ENCODE data around the gene CCDC50.

The CCDC50 gene

GRCh38 chr3:191350396-191351090 is 21.3 kb downstream of the CCDC50 start:
- TF ChIP-seq Cebpa-rat (IDR thresholded peaks at IDR 0.05): no peak
- Histone ChIP-seq H3K4me1 (peaks cover 0 to 10% (median 0%) of the 10 kb centered on the region in 10 experiments; a peak in 2 of 20 replicates), H3K27me3 (no peaks in the 10 kb centered on the region), H4K20me1 (peaks cover 0 to 98% (median 10%) of the 10 kb centered on the region in 11 experiments; a peak in 14 of 22 replicates), H3K9me3 (replicated peaks in 1 of 11) (no peaks in the 10 kb centered on the region), H3K36me3 (no peaks in the 10 kb centered on the region), H3K4me3 (no peak overlapping the region), H3K9ac (no peak overlapping the region), H3K27ac (no peak overlapping the region), H3K4me2 (no peak overlapping the region)

GRCh38 chr3:191352014-191352413 is 22.8 kb downstream of the CCDC50 start:
- H3K9me3 ChIP-seq (replicated peaks in 1 of 11): no peaks in the 10 kb centered on the region
- no peaks in the 10 kb centered on the region for H3K27me3 ChIP-seq
- H3K9ac ChIP-seq: no peak overlapping the region
- no peak for TF ChIP-seq Cebpa-rat (IDR thresholded peaks at IDR 0.05)
- H4K20me1 ChIP-seq: peaks cover 0 to 96% (median 12%) of the 10 kb centered on the region in 11 experiments; a peak in 13 of 22 replicates
- H3K4me2 ChIP-seq: no peak overlapping the region
- H3K36me3 ChIP-seq: peaks cover 0 to 2% (median under 1%) of the 10 kb centered on the region in 11 experiments; a peak in 5 of 22 replicates
- no peak overlapping the region for H3K27ac ChIP-seq
- H3K4me3 ChIP-seq: no peak overlapping the region
- peaks cover 0 to 16% (median 0%) of the 10 kb centered on the region in 10 experiments; a peak in 2 of 20 replicates for H3K4me1 ChIP-seq

GRCh38 chr3:191353022-191353777 is 24.0 kb downstream of the CCDC50 start:
- Histone ChIP-seq H3K4me2 (0 out of 22 replicates have a peak overlapping the region, but pooled peaks of 1 of the 11 experiments have one; percentile 7), H3K27ac (no peak overlapping the region), H3K27me3 (no peaks in the 10 kb centered on the region), H3K9me3 (replicated peaks in 1 of 11) (no peaks in the 10 kb centered on the region), H3K4me3 (no peak overlapping the region), H3K4me1 (peaks cover 0 to 16% (median 0%) of the 10 kb centered on the region in 10 experiments; a peak in 2 of 20 replicates), H4K20me1 (peaks cover 0 to 91% (median 13%) of the 10 kb centered on the region in 11 experiments; a peak in 13 of 22 replicates), H3K9ac (no peak overlapping the region), H3K36me3 (peaks cover under 1 to 14% (median 10%) of the 10 kb centered on the region in 11 experiments; a peak in 17 of 22 replicates)
- TF ChIP-seq Cebpa-rat (IDR thresholded peaks at IDR 0.05): no peak

DNA sequence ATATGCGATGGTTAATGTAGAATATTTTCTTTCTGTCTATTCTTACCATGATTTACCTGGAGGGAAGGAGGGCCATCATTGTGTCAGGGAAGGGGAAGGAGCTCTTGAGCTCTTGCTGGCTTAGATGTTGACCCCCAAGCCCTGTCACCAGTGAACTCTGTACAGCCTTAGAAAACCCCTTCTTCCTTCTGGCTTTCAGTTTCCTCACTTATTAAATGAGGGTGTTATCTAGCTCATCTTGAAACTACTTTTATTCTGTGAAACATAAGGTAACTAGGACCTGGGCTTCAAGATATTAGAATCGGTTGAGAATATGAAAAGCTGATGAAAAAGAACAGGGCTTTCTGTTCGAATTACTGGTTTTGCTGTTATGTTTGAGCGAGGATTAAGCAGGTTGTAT is 26.2 kb downstream of the CCDC50 start:
- peaks cover 0 to 16% (median 0%) of the 10 kb centered on the region in 10 experiments; a peak in 2 of 20 replicates for H3K4me1 ChIP-seq
- H3K9ac ChIP-seq: no peak overlapping the region
- peaks cover 15 to 36% (median 27%) of the 10 kb centered on the region in 11 experiments; a peak in 21 of 22 replicates for H3K36me3 ChIP-seq
- TF ChIP-seq Cebpa-rat (IDR thresholded peaks at IDR 0.05): no peak
- no peaks in the 10 kb centered on the region for H3K27me3 ChIP-seq
- no peak overlapping the region for H3K27ac ChIP-seq
- no peak overlapping the region for H3K4me3 ChIP-seq
- peaks cover 0 to 69% (median 13%) of the 10 kb centered on the region in 11 experiments; a peak in 12 of 22 replicates for H4K20me1 ChIP-seq
- no peaks in the 10 kb centered on the region for H3K9me3 ChIP-seq (replicated peaks in 1 of 11)
- H3K4me2 ChIP-seq: no peak overlapping the region

- no peak overlapping the region for H3K27ac ChIP-seq
- H3K9me3 ChIP-seq (replicated peaks in 1 of 11): no peaks in the 10 kb centered on the region
- H3K9ac ChIP-seq: no peak overlapping the region
- H3K4me1 ChIP-seq: peaks cover 0 to 16% (median 0%) of the 10 kb centered on the region in 10 experiments; a peak in 2 of 20 replicates
- H3K4me3 ChIP-seq: no peak overlapping the region
- TF ChIP-seq Cebpa-rat (IDR thresholded peaks at IDR 0.05): no peak
- no peaks in the 10 kb centered on the region for H3K27me3 ChIP-seq
- peaks cover 29 to 50% (median 40%) of the 10 kb centered on the region in 11 experiments for H3K36me3 ChIP-seq
- H3K4me2 ChIP-seq: no peak overlapping the region
- H4K20me1 ChIP-seq: peaks cover 0 to 55% (median 7%) of the 10 kb centered on the region in 11 experiments; a peak in 10 of 22 replicates
Measured at GRCh38 chr3:191356631-191357439, 27.6 kb downstream of the CCDC50 start.

- no peak overlapping the region for H3K9ac ChIP-seq
- H3K4me1 ChIP-seq: peaks cover 0 to 14% (median 0%) of the 10 kb centered on the region in 10 experiments; a peak in 2 of 20 replicates
- no peaks in the 10 kb centered on the region for H3K9me3 ChIP-seq (replicated peaks in 1 of 11)
- H4K20me1 ChIP-seq: peaks cover 0 to 44% (median 0%) of the 10 kb centered on the region in 11 experiments; a peak in 7 of 22 replicates
- peaks cover 38 to 61% (median 49%) of the 10 kb centered on the region in 11 experiments for H3K36me3 ChIP-seq
- no peak overlapping the region for H3K4me3 ChIP-seq
- H3K27me3 ChIP-seq: no peaks in the 10 kb centered on the region
- H3K27ac ChIP-seq: no peak overlapping the region
- H3K4me2 ChIP-seq: no peak overlapping the region
- TF ChIP-seq Cebpa-rat (IDR thresholded peaks at IDR 0.05): no peak
Measured at GRCh38 chr3:191357909-191358308, 28.7 kb downstream of the CCDC50 start.

DNA sequence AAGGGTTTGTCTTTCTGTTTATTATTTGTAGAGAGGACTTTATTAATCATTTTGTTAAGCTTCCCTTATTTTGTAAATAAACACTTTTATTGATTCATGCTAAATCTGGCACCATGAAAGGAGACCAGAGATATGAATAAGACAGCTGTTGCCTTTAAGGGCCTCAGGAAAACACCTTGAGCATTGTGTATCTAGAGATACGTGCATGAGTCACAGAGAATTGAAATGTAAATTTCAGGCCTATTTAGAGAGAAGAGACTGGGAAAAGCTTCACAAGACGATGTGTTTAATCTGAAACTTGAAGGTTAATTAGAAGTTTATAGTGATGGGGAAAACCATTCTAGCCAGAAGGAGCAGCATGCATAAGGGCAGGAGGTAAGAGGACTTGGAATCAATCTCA is 29.7 kb downstream of the CCDC50 start:
- no peak overlapping the region for H3K27ac ChIP-seq
- no peak overlapping the region for H3K4me3 ChIP-seq
- H3K27me3 ChIP-seq: no peaks in the 10 kb centered on the region
- no peaks in the 10 kb centered on the region for H3K9me3 ChIP-seq (replicated peaks in 1 of 11)
- peaks cover 0 to 34% (median 0%) of the 10 kb centered on the region in 11 experiments; a peak in 5 of 22 replicates for H4K20me1 ChIP-seq
- no peak overlapping the region for H3K4me2 ChIP-seq
- no peak for TF ChIP-seq Cebpa-rat (IDR thresholded peaks at IDR 0.05)
- no peak overlapping the region for H3K9ac ChIP-seq
- H3K36me3 ChIP-seq: peaks cover 46 to 71% (median 58%) of the 10 kb centered on the region in 11 experiments
- H3K4me1 ChIP-seq: peaks cover 0 to 10% (median 0%) of the 10 kb centered on the region in 10 experiments; a peak in 1 of 20 replicates

DNA sequence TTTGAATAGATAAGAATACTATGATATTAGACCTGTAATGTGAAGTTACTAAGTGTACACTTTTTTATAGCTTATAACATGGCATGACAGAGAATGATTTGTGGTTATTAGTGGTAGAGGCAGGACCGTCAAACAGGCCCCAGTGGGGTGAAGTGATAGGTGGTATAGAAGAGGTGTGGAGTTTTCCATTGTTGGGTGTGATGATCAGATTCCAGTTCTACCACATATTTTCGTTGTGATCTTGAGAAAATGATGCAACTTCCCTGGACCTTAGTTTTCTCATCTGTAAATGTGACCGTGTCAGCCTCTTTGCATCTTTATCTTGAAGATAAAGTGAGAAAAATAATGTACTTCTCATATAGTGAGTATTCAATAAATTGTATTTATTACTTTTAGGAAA is 31.4 kb downstream of the CCDC50 start:
- H3K27me3 ChIP-seq: no peaks in the 10 kb centered on the region
- peaks cover 0 to 19% (median 0%) of the 10 kb centered on the region in 11 experiments; a peak in 5 of 22 replicates for H4K20me1 ChIP-seq
- H3K4me1 ChIP-seq: peaks cover 0 to 10% (median 0%) of the 10 kb centered on the region in 10 experiments; a peak in 1 of 20 replicates
- H3K4me3 ChIP-seq: no peak overlapping the region
- H3K4me2 ChIP-seq: no peak overlapping the region
- H3K27ac ChIP-seq: no peak overlapping the region
- no peak overlapping the region for H3K9ac ChIP-seq
- TF ChIP-seq Cebpa-rat (IDR thresholded peaks at IDR 0.05): no peak
- H3K9me3 ChIP-seq (replicated peaks in 1 of 11): no peaks in the 10 kb centered on the region
- peaks cover 51 to 86% (median 69%) of the 10 kb centered on the region in 11 experiments for H3K36me3 ChIP-seq
